Duodenal mucosa (tissue), 2 donors: Measurements from ENCODE around the gene CYP46A1.

ENCODE experiments used
- H3K27ac ChIP-seq: one replicate; pipeline ENCODE4 v1.7.0; 2013; ENCODE audit warnings: low read depth, low read length
- H3K27me3 ChIP-seq, 2 donors: one replicate each; pipeline ENCODE4 v1.7.0; 2013; ENCODE audit warnings: low read length in 2 of 2, control low read depth in 1 of 2; ENCODE audit not compliant: insufficient read depth in 2 of 2, control insufficient read depth in 1 of 2
- H3K36me3 ChIP-seq, 2 donors: one replicate each; pipeline ENCODE4 v1.7.0; 2013; ENCODE audit warnings: low read length in 2 of 2, control low read depth in 1 of 2; ENCODE audit not compliant: insufficient read depth in 2 of 2, control insufficient read depth in 1 of 2
- H3K4me1 ChIP-seq, 2 donors: one replicate each; pipeline ENCODE4 v1.7.0; 2013; ENCODE audit warnings: low read length in 2 of 2, control low read depth in 1 of 2; ENCODE audit not compliant: insufficient read depth in 2 of 2, control insufficient read depth in 1 of 2
- H3K4me3 ChIP-seq, 2 donors: one replicate each; pipeline ENCODE4 v1.7.0; 2013; ENCODE audit warnings: low read length in 2 of 2, low read depth in 1 of 2
- H3K9ac ChIP-seq, 2 donors: one replicate each; pipeline ENCODE4 v1.7.0; 2013; ENCODE audit warnings: low read length in 2 of 2, low read depth in 1 of 2
- H3K9me3 ChIP-seq, 2 donors: one replicate each; pipeline ENCODE4 v1.7.0; 2013; ENCODE audit warnings: low read length in 2 of 2, control low read depth in 1 of 2; ENCODE audit not compliant: control insufficient read depth in 1 of 2

Gene CYP46A1

DNA sequence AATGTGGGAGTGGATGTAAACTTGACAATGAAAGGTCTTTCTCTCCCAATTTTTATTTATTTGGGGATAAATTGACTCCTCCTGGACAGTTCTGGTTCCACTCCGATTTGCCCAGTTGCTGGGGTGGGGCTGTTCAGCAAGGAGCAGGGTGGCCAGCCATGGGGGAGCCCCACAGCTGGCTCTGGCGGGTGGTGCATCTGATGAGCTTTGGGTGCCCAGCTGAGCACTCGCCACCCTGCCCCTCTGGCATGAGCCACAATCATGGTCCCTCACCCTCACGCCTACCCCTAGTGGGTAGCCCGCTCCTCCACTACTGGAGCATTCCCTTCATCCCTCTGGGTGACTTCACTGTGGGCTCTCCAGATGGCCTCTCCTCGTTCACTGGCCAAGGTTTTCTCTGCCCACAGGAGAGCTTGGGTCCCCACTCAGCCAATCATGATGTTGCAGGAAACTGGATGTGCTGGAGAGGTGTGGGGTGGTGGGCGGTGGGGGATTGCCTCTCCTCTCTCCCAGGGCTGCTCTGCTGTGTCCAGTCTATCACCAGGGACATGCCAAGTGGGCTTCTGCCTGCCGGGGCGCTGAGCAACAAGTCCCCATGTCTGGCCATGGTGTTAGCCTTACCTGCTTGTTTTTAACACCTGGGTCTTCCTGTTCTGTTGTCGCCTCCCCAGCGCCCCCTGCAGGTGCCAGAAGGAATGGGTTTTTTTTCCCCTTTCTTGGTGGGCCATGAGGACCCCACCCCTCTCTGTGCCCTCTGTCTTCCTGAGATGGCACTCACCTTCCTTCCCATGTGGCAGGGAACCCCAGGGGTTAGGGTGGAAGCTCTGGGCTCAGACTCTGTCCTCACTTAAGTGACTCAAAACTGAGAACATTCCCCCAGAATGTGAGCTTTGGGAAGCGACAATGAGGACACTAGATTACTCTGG lies 3.4 kb downstream of the CYP46A1 start:
- no peak overlapping the region for H3K9ac ChIP-seq
- H3K27ac ChIP-seq = no peak overlapping the region
- no peaks in the 10 kb centered on the region for H3K9me3 ChIP-seq
- peaks cover 11 to 22% of the 10 kb centered on the region in 2 donors for H3K27me3 ChIP-seq
- H3K4me1 ChIP-seq = peaks cover 9 to 13% of the 10 kb centered on the region in 2 donors
- no peaks in the 10 kb centered on the region for H3K36me3 ChIP-seq
- no peak overlapping the region for H3K4me3 ChIP-seq

GRCh38 chr14:99688210-99688581 lies 4.1 kb downstream of the CYP46A1 start:
- Histone ChIP-seq H3K27me3 (peaks cover 11 to 22% of the 10 kb centered on the region in 2 donors), H3K4me3 (no peak overlapping the region), H3K9ac (no peak overlapping the region), H3K4me1 (peaks cover 5 to 8% of the 10 kb centered on the region in 2 donors), H3K36me3 (no peaks in the 10 kb centered on the region), H3K9me3 (no peaks in the 10 kb centered on the region), H3K27ac (no peak overlapping the region)

- Histone ChIP-seq H3K27ac (no peak overlapping the region), H3K27me3 (peaks cover 11 to 22% of the 10 kb centered on the region in 2 donors), H3K4me3 (no peak overlapping the region), H3K9ac (no peak overlapping the region), H3K9me3 (no peaks in the 10 kb centered on the region), H3K4me1 (peaks cover 3 to 4% of the 10 kb centered on the region in 2 donors), H3K36me3 (no peaks in the 10 kb centered on the region)
Observed at GRCh38 chr14:99688629-99689028, 4.5 kb downstream of the CYP46A1 start.

DNA sequence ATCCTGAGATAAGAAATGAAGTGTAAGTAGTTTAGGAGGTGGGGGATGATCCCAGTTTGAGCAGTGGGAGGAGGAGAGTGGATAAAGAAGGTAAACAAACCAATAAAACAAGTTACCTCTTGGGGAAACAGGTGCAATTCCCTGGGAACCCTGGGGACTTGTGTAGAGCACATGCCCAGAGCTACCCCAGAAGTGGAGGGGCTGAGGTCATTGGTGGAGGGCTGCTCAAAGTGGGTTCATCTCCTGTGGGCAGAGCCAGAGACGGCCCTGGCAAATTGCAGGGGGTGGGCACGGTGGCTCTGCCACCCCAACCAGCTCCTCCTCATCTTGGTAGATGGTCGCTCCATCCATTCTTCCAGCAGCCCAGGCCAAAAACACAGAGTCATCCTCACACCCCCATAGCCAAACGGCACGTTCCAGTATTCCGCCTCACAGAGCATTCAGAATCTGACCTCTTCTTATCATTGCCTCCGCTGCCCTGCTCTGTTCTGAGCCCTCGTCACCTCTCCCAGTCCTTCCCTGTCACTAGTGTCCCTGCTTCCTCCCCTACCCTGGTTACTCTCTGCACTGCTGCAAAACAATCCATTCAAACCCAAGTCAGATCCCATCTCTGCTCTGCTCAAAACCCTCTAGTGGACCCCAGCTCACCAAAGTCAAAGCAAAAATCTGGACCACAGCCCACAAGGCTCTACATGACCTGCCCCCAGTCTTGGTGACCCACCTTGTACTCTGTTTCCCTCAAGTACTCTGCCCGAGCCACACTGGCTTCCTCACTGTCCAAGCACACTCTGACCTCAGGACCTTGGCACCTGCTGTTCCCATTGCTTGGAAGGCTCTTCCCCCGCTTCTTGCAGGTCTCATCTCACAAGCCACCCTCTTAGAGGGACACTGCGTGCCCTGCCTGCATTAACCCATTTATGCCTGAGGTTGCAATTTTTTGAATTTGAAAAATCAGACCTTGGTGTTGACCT lies 5.5 kb downstream of the CYP46A1 start:
- Histone ChIP-seq H3K27me3 (peaks cover 13 to 22% of the 10 kb centered on the region in 2 donors), H3K4me1 (peaks cover 3% of the 10 kb centered on the region in 2 donors), H3K27ac (no peak overlapping the region), H3K9me3 (no peaks in the 10 kb centered on the region), H3K36me3 (no peaks in the 10 kb centered on the region), H3K9ac (no peak overlapping the region), H3K4me3 (no peak overlapping the region)

- H3K27me3 ChIP-seq = peaks cover 13 to 19% of the 10 kb centered on the region in 2 donors
Observed at GRCh38 chr14:99690636-99691035, 6.5 kb downstream of the CYP46A1 start.

GRCh38 chr14:99691111-99691885 lies 7.2 kb downstream of the CYP46A1 start:
- peaks cover 13 to 14% of the 10 kb centered on the region in 2 donors for H3K27me3 ChIP-seq
- no peaks in the 10 kb centered on the region for H3K4me1 ChIP-seq
- no peaks in the 10 kb centered on the region for H3K9me3 ChIP-seq
- H3K4me3 ChIP-seq = no peak overlapping the region
- no peaks in the 10 kb centered on the region for H3K36me3 ChIP-seq
- no peak overlapping the region for H3K9ac ChIP-seq
- no peak overlapping the region for H3K27ac ChIP-seq

More at GRCh38 chr14:99690636-99691035, 6.5 kb downstream of the CYP46A1 start:
- no peaks in the 10 kb centered on the region for H3K9me3 ChIP-seq
- no peak overlapping the region for H3K4me3 ChIP-seq
- H3K9ac ChIP-seq = no peak overlapping the region
- no peaks in the 10 kb centered on the region for H3K36me3 ChIP-seq
- no peaks in the 10 kb centered on the region for H3K4me1 ChIP-seq
- no peak overlapping the region for H3K27ac ChIP-seq

GRCh38 chr14:99693918-99694317 lies 9.8 kb downstream of the CYP46A1 start:
- Histone ChIP-seq H3K36me3 (no peaks in the 10 kb centered on the region), H3K4me3 (no peak overlapping the region), H3K27me3 (peaks cover 6 to 9% of the 10 kb centered on the region in 2 donors), H3K9me3 (no peaks in the 10 kb centered on the region), H3K4me1 (no peaks in the 10 kb centered on the region), H3K9ac (no peak overlapping the region), H3K27ac (no peak overlapping the region)

DNA sequence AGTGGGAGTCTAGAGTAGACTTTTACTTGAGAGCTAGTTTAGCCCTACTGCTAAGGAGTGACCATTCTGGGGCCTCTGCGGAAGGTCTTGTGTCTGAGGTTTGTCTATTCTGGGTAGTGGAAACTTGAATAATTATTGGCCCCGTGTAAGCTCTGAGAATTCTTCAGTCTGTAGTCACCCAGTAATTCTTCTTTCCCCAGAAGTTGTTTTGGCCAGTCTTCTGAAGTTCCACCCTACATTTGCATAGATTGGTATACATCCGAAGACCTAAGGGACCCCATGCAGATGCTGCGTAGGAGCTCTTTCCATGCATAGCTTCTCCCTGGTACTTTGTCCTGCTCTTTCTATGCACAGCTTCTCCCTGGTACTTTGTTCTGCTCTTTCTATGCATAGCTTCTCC lies 12.8 kb downstream of the CYP46A1 start:
- Histone ChIP-seq H3K4me1 (no peaks in the 10 kb centered on the region), H3K4me3 (no peak overlapping the region), H3K27ac (no peak overlapping the region), H3K27me3 (peaks cover 0 to 2% of the 10 kb centered on the region in 2 donors), H3K9me3 (no peaks in the 10 kb centered on the region), H3K36me3 (no peaks in the 10 kb centered on the region), H3K9ac (no peak overlapping the region)

DNA sequence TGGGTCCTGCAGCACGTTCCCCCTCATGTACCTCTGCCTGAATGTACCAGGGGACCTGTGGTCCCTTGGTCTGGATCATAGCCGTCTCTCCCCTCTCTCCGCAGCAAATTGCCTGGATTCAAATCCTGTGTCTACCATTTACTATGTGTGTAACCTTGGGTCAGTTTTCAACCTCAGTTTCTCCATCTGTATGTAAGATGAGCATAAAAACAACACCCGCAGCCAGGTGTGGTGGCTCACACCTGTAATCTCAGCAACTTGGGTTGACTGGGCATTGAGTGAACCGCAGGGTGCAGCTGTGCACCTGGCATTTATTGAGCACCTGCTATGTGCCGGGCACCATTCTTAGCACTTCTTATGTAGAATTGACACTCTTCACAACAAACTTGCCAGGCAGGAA lies 14.1 kb downstream of the CYP46A1 start:
- Histone ChIP-seq H3K4me1 (no peaks in the 10 kb centered on the region), H3K36me3 (no peaks in the 10 kb centered on the region), H3K4me3 (no peak overlapping the region), H3K9me3 (peaks cover 3 to 5% of the 10 kb centered on the region in 2 donors), H3K27me3 (peaks cover 0 to 2% of the 10 kb centered on the region in 2 donors), H3K27ac (no peak overlapping the region), H3K9ac (no peak overlapping the region)
